ENCODE measurements around the gene A4GALT.

DNA sequence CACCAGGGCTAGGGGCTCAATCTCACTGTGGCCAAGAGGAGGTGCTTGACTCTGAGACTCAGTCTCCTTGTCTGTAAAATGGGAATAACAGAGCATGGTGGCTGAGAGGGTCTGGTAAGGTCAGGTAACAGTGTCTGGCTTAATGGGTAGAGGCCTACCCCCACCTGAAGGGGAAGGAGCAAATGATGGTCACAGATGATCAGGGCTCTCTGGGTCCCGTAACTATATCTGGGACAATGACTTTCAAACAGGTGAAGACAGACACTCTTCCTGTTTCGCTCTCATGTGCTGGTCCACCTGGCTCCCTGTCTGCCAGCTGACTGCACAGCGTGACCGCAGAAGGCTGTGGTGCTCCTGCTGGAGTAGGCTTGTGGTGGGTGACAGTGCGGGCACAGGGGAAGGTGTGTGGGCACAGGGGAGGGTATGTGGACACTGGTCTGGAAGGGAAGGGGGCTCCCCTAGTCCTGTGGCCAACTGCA is 4.0 kb downstream of the A4GALT start:
- TF ChIP-seq CTCF (IDR thresholded peaks at IDR 0.05 in 4 of 5, conservative IDR thresholded peaks at IDR 0.05 in 1 of 5): no peak
- TF ChIP-seq POLR2A (IDR thresholded peaks at IDR 0.05): no peak

Measured in gastrocnemius medialis (tissue), 4 donors.